Hepatocyte (in vitro differentiated cells): ENCODE measurements around the gene HYAL3.

Source experiments
- EZH2 ChIP-seq: fragments of 200-600 bp; sonication (generic); IDR thresholded peaks from 2 replicates; pipeline ENCODE4 v1.6.1; 2016; ENCODE audit warnings: antibody characterized with exemption, mild to moderate bottlenecking, borderline replicate concordance
- TF ChIP-seq, protein P1 (sequence below): fragments of 200-600 bp; sonication (generic); IDR thresholded peaks from 2 replicates; pipeline ENCODE4 v1.5.1; 2016; ENCODE audit warnings: antibody characterized with exemption, mild to moderate bottlenecking; ENCODE audit not compliant: poor library complexity

DNA sequence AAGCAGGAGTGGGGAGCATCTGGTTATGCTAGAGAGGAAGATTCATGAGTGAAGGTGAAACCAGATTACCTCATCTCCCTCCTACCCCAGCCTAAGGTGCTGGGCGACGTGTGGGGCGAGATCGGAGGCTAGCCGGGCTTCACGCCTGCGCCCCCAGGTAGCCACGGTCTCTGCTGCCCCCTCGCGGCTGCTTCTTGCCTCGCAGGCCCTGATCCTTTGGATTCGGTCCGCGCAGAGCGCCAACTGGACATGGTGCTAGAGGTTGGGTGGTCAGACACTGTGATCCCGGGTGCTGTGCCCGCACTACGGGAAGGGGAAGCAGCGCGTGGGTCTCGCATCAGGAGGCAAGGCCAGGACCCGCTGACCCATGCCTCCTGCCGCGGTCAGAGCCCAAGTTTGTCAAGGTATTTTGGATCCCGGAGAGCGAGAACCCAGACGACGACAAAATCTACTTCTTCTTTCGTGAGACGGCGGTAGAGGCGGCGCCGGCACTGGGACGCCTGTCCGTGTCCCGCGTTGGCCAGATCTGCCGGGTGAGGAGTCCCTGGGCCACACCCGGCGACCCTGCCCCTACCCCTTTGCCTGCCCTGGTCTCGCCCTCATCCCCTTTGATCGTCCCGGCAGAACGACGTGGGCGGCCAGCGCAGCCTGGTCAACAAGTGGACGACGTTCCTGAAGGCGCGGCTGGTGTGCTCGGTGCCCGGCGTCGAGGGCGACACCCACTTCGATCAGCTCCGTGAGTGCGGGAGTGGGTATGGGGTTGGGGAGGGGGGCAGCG lies 26.1 kb downstream of the HYAL3 start:
- TF ChIP-seq, protein P1, sequence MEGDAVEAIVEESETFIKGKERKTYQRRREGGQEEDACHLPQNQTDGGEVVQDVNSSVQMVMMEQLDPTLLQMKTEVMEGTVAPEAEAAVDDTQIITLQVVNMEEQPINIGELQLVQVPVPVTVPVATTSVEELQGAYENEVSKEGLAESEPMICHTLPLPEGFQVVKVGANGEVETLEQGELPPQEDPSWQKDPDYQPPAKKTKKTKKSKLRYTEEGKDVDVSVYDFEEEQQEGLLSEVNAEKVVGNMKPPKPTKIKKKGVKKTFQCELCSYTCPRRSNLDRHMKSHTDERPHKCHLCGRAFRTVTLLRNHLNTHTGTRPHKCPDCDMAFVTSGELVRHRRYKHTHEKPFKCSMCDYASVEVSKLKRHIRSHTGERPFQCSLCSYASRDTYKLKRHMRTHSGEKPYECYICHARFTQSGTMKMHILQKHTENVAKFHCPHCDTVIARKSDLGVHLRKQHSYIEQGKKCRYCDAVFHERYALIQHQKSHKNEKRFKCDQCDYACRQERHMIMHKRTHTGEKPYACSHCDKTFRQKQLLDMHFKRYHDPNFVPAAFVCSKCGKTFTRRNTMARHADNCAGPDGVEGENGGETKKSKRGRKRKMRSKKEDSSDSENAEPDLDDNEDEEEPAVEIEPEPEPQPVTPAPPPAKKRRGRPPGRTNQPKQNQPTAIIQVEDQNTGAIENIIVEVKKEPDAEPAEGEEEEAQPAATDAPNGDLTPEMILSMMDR = peak; percentile 99
- TF ChIP-seq EZH2 = no peak
